HG03060 (cell line): ENCODE results near the gene L3MBTL3.

Experiments
- ATAC-seq: cut with Tn5 transposase; IDR thresholded peaks from one replicate; pipeline ENCODE4 v1.9.1; 2021; ENCODE audit warnings: low read depth, moderate number of reproducible peaks; ENCODE audit not compliant: unreplicated experiment

Gene L3MBTL3

GRCh38 chr6:130020907-130021629 is 2.7 kb downstream of the L3MBTL3 start:
- peak; percentile 51 for ATAC-seq

GRCh38 chr6:130026859-130027258 is 8.5 kb downstream of the L3MBTL3 start:
- ATAC-seq: no peak

GRCh38 chr6:130027948-130028347 is 9.6 kb downstream of the L3MBTL3 start:
- ATAC-seq: peak; percentile 63

GRCh38 chr6:130029163-130029562 is 10.8 kb downstream of the L3MBTL3 start:
- no peak for ATAC-seq

- ATAC-seq: no peak
Observed at GRCh38 chr6:130032758-130033340, 14.5 kb downstream of the L3MBTL3 start.

- no peak for ATAC-seq
Observed at GRCh38 chr6:130033949-130034348, 15.6 kb downstream of the L3MBTL3 start.

- ATAC-seq: no peak
Observed at GRCh38 chr6:130034378-130035146, 16.2 kb downstream of the L3MBTL3 start.

GRCh38 chr6:130035211-130035610 is 16.8 kb downstream of the L3MBTL3 start:
- no peak for ATAC-seq

- ATAC-seq: no peak
Observed at GRCh38 chr6:130037207-130037811, 18.9 kb downstream of the L3MBTL3 start.

GRCh38 chr6:130041594-130041993 is 23.2 kb downstream of the L3MBTL3 start:
- no peak for ATAC-seq

- no peak for ATAC-seq
Observed at GRCh38 chr6:130043344-130043743, 25.0 kb downstream of the L3MBTL3 start.

- ATAC-seq: no peak
Observed at GRCh38 chr6:130045622-130046021, 27.2 kb downstream of the L3MBTL3 start.

GRCh38 chr6:130046671-130047070 is 28.3 kb downstream of the L3MBTL3 start:
- ATAC-seq: no peak

GRCh38 chr6:130047088-130047995 is 29.0 kb downstream of the L3MBTL3 start:
- no peak for ATAC-seq

- ATAC-seq: no peak
Observed at GRCh38 chr6:130050230-130050629, 31.8 kb downstream of the L3MBTL3 start.

GRCh38 chr6:130054725-130055124 is 36.3 kb downstream of the L3MBTL3 start:
- no peak for ATAC-seq

GRCh38 chr6:130055271-130055670 is 36.9 kb downstream of the L3MBTL3 start:
- no peak for ATAC-seq

GRCh38 chr6:130057495-130057894 is 39.1 kb downstream of the L3MBTL3 start:
- no peak for ATAC-seq

GRCh38 chr6:130063806-130064205 is 45.4 kb downstream of the L3MBTL3 start:
- ATAC-seq: no peak

- no peak for ATAC-seq
Observed at GRCh38 chr6:130065609-130066156, 47.3 kb downstream of the L3MBTL3 start.
